PC-3 (cell line): ENCODE measurements around the gene PTGES3L.
"Not testable (repeated sequence)": the region's sequence is repeated elsewhere in the genome, so short reads cannot be mapped to it uniquely, and the experiment has no call there.

Source experiments
- EZH2 ChIP-seq: fragments of 300-600 bp; sonication (generic); IDR thresholded peaks from one replicate; pipeline ENCODE4 v1.6.1; 2017; ENCODE audit warnings: antibody characterized with exemption, mild to moderate bottlenecking, low read length; ENCODE audit not compliant: unreplicated experiment
- EZH2phosphoT487 ChIP-seq: fragments of 300-600 bp; sonication (generic); IDR thresholded peaks from 2 replicates; pipeline ENCODE4 v1.6.1; 2018; ENCODE audit warnings: mild to moderate bottlenecking, antibody characterized with exemption, low read length, borderline replicate concordance
- TF ChIP-seq, protein P1 (sequence below): fragments of 300-600 bp; sonication (generic); conservative IDR thresholded peaks from 2 replicates; pipeline ENCODE4 v1.5.1; 2017; ENCODE audit warnings: antibody characterized with exemption, low read depth, mild to moderate bottlenecking, low read length

DNA sequence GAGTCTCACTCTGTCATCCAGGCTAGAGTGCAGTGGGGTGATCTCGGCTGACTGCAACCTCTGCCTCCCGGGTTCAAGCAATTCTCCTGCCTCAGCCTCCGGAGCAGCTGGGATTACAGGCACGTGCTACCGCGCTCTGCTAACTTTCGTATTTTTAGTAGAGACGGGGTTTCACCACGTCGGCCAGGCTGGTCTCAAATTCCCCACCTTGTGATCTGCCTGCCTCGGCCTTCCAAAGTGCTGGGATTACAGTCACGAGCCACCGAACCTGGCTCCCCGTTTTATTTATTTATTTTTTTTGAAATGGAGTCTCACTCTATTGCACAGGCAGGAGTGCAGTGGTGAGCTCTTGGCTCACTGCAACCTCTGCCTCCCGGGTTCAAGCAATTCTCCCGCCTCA is 4.2 kb downstream of the PTGES3L start:
- TF ChIP-seq EZH2phosphoT487, EZH2: not testable (repeated sequence)
- TF ChIP-seq, protein P1, sequence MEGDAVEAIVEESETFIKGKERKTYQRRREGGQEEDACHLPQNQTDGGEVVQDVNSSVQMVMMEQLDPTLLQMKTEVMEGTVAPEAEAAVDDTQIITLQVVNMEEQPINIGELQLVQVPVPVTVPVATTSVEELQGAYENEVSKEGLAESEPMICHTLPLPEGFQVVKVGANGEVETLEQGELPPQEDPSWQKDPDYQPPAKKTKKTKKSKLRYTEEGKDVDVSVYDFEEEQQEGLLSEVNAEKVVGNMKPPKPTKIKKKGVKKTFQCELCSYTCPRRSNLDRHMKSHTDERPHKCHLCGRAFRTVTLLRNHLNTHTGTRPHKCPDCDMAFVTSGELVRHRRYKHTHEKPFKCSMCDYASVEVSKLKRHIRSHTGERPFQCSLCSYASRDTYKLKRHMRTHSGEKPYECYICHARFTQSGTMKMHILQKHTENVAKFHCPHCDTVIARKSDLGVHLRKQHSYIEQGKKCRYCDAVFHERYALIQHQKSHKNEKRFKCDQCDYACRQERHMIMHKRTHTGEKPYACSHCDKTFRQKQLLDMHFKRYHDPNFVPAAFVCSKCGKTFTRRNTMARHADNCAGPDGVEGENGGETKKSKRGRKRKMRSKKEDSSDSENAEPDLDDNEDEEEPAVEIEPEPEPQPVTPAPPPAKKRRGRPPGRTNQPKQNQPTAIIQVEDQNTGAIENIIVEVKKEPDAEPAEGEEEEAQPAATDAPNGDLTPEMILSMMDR: not testable (repeated sequence)
